ENCODE data around the gene SMIM13. TPM values are rescaled to one million over a fixed set of nuclear protein-coding genes. Genes with fewer than 3 reads are reported as not detected.

SMIM13 gene
- total RNA-seq, 1 donor from 2014 or later, result 10.6 TPM

DNA sequence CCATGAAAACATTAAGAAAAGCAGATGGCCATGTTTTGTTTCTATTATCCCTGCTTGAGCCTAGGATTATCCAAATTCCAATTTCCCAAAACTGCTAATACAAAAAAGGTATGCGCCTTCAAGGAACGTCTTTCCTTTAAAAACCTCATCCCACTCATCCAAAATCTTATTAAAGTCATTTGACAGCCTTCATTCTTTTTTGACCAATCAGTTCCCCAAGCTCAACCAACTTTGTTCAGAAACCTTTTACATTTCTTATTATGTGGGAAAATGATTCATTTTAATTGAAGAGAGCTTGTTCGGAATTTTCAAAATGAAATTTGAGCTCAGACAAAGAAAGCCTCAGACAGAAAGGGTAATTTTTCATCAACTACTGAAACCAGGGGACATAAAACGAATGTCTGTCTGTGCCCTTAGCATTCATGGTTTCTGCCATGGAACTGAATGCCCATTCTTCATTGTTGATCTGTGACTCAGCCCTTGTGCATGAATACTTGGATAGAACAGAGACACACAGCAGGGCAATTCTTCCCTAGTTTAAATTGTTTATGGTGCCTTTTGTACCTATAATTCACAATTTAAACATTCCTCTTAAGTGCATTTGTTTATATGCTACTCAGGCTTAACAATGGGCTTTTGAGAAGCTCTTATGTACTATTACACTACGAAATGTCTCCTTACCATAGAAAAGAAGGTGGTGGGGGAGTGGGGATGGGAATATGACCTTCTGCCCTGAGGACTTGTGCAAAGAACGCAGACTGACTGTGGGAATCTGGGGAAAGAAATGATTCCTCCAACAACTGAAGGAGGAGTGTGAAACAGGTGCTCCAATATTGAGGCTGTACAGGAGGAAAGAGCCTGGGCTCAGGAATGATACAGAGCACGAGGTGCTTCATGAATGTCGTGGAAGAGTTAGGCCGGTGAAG, 67.7 kb downstream of the SMIM13 start:
- Mint-ChIP-seq H3K9me3 (ENCODE audit: unreplicated experiment) (no peaks in the 10 kb centered on the region), H3K4me3 (ENCODE audit: unreplicated experiment) (no peak overlapping the region), H3K4me1 (ENCODE audit: low read depth, unreplicated experiment) (no peaks in the 10 kb centered on the region), H3K27me3 (ENCODE audit: unreplicated experiment) (no peaks in the 10 kb centered on the region), H3K27ac (ENCODE audit: unreplicated experiment) (no peak overlapping the region), H3K36me3 (ENCODE audit: unreplicated experiment) (no peaks in the 10 kb centered on the region)
- TF ChIP-seq, protein P1, sequence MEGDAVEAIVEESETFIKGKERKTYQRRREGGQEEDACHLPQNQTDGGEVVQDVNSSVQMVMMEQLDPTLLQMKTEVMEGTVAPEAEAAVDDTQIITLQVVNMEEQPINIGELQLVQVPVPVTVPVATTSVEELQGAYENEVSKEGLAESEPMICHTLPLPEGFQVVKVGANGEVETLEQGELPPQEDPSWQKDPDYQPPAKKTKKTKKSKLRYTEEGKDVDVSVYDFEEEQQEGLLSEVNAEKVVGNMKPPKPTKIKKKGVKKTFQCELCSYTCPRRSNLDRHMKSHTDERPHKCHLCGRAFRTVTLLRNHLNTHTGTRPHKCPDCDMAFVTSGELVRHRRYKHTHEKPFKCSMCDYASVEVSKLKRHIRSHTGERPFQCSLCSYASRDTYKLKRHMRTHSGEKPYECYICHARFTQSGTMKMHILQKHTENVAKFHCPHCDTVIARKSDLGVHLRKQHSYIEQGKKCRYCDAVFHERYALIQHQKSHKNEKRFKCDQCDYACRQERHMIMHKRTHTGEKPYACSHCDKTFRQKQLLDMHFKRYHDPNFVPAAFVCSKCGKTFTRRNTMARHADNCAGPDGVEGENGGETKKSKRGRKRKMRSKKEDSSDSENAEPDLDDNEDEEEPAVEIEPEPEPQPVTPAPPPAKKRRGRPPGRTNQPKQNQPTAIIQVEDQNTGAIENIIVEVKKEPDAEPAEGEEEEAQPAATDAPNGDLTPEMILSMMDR (IDR thresholded peaks at IDR 0.05; ENCODE audit: partially characterized antibody, unreplicated experiment), result no peak
- DNase-seq, result no peak

DNA sequence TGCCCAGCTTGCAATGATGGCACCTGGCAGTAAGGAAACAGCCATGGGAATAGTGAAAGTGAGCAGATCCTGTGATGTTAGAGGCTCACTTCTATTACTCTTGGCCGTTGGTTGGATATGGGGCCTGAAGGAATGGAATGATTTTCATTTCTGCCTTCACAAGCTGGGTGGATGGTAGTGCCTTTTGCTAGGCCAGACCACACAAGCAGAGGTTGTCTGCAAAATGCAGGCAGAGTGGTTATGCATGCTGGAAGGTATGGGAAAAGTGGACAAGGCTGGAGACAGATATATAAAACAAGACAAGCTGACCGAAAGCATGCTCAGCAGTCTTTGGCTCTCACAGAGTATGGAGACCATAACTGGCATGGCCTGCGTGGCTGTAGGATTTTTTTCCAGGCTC, 68.6 kb downstream of the SMIM13 start:
- no peak overlapping the region for H3K4me3 Mint-ChIP-seq (ENCODE audit: unreplicated experiment)
- no peak overlapping the region for H3K27ac Mint-ChIP-seq (ENCODE audit: unreplicated experiment)
- TF ChIP-seq, protein P1 (IDR thresholded peaks at IDR 0.05; ENCODE audit: partially characterized antibody, unreplicated experiment), result no peak

GRCh38 chr6:11163932-11164331, 70.3 kb downstream of the SMIM13 start:
- no peaks in the 10 kb centered on the region for H3K4me1 Mint-ChIP-seq (ENCODE audit: low read depth, unreplicated experiment)
- no peaks in the 10 kb centered on the region for H3K36me3 Mint-ChIP-seq (ENCODE audit: unreplicated experiment)
- no peak for DNase-seq
- no peaks in the 10 kb centered on the region for H3K27me3 Mint-ChIP-seq (ENCODE audit: unreplicated experiment)
- TF ChIP-seq, protein P1 (IDR thresholded peaks at IDR 0.05; ENCODE audit: partially characterized antibody, unreplicated experiment), result no peak
- no peaks in the 10 kb centered on the region for H3K9me3 Mint-ChIP-seq (ENCODE audit: unreplicated experiment)
- no peak overlapping the region for H3K4me3 Mint-ChIP-seq (ENCODE audit: unreplicated experiment)
- H3K27ac Mint-ChIP-seq (ENCODE audit: unreplicated experiment), result no peak overlapping the region

More for the DNA sequence above, 68.6 kb downstream of the SMIM13 start:
- H3K27me3 Mint-ChIP-seq (ENCODE audit: unreplicated experiment), result no peaks in the 10 kb centered on the region
- no peaks in the 10 kb centered on the region for H3K9me3 Mint-ChIP-seq (ENCODE audit: unreplicated experiment)
- no peaks in the 10 kb centered on the region for H3K4me1 Mint-ChIP-seq (ENCODE audit: low read depth, unreplicated experiment)
- no peak for DNase-seq
- H3K36me3 Mint-ChIP-seq (ENCODE audit: unreplicated experiment), result no peaks in the 10 kb centered on the region

DNA sequence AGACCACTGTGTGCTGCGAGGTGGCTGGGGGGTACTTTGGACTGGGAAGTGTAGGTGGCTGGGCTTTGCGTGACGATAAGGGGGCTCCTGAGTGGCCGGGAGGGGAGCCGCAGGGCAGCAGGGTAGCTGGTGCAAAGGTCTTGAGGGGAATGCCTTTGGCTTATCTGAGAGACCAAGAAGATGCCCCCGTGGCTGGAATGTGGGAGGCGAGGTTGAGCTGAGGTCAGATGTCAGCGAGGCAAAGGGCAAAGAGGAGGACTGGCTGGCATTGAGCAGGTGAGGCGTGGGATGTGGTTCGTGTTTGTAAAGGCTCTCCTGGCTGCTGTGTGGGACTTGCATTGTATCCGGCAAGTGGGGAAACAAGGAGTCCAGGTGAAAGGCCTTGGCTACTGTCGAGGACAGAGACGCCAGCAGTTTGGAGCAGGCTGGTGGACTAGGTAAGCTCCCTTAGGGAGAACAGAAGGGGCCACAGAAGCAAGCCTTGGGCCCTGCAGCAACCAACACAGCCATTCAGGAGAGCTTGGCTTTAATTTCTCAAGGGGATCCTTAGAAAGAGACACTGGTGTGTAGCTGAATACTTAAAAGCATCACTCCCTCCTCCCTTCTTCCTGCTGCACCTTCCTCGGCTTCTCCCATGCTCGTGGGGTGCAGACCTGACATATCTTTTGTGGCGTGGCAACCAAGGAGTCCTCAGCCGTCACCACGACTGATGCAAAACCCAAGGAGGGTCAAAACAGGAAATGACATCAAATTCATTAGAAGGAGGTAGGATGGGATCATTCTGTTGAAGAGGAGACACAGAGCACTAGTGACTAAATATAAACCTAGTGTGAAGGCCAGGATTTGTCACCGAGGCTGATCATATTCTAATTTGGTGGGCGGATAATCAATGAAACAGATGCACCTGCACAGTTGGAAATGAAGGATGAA, 71.3 kb downstream of the SMIM13 start:
- TF ChIP-seq, protein P1 (IDR thresholded peaks at IDR 0.05; ENCODE audit: partially characterized antibody, unreplicated experiment), result no peak
- H3K27ac Mint-ChIP-seq (ENCODE audit: unreplicated experiment), result no peak overlapping the region
- no peaks in the 10 kb centered on the region for H3K27me3 Mint-ChIP-seq (ENCODE audit: unreplicated experiment)
- H3K9me3 Mint-ChIP-seq (ENCODE audit: unreplicated experiment), result no peaks in the 10 kb centered on the region
- H3K4me3 Mint-ChIP-seq (ENCODE audit: unreplicated experiment), result no peak overlapping the region
- H3K36me3 Mint-ChIP-seq (ENCODE audit: unreplicated experiment), result no peaks in the 10 kb centered on the region
- H3K4me1 Mint-ChIP-seq (ENCODE audit: low read depth, unreplicated experiment), result no peaks in the 10 kb centered on the region
- DNase-seq, result no peak

All from glutamatergic neuron (in vitro differentiated cells).